ENCODE measurements around the gene ZC3H4. TPM values are rescaled to one million over a fixed set of nuclear protein-coding genes. Genes with fewer than 3 reads are reported as not detected.
A peak's percentile ranks its signal among the peaks of the same experiment; 100 is the strongest.

ZC3H4 gene
- total and polyA plus RNA-seq, 2 donors (not counting 3 experiments of a cell fraction or from before 2014, with no cell fraction given), result 6.2 to 63.9 TPM

GRCh38 chr19:47113850-47114651 is 475 bp upstream of the ZC3H4 start:
- POLR2A ChIA-PET, result interaction anchor here (0.6 to 1.3 kb wide), 7 partner anchors 9 to 160 kb away, joined by 3 to 12 read pairs (median 6); partner anchors contain the start of gene SAE1
- Histone ChIP-seq H3K9ac (replicated peaks; ENCODE audit: extremely low read depth, insufficient read depth, low read length) (peak overlapping the region; percentile 99), H2AFZ (ENCODE audit: low read depth, low read length) (no peak overlapping the region), H3K4me2 (ENCODE audit: insufficient read depth, low read length) (peak overlapping the region; percentile 51), H3K79me2 (ENCODE audit: control insufficient read depth, insufficient read depth, low read length) (peaks cover 31% of the 10 kb centered on the region), H3K27me3 (ENCODE audit: control insufficient read depth in 2 of 2, insufficient read depth in 2 of 2, low read length in 2 of 2) (no peaks in the 10 kb centered on the region), H3K36me3 (ENCODE audit: control insufficient read depth in 2 of 2, extremely low read depth in 1 of 2, insufficient read depth in 2 of 2, low read length in 2 of 2) (no peaks in the 10 kb centered on the region), H3K27ac (ENCODE audit: insufficient read depth, low read depth, low read length) (peak overlapping the region; percentile 92), H4K20me1 (replicated peaks; ENCODE audit: control insufficient read depth, extremely low read depth, insufficient read depth, low read length) (no peaks in the 10 kb centered on the region), H3K4me1 (ENCODE audit: control insufficient read depth, extremely low read depth, insufficient read depth, low read length) (peaks cover 15% of the 10 kb centered on the region), H3K4me3 (replicated peaks in 1 of 3; ENCODE audit: insufficient read depth in 1 of 3, low read depth in 1 of 3, low read length in 3 of 3) (peak overlapping the region in 2 of 3 experiments; percentile 54 to 79), H3K9me1 (replicated peaks; ENCODE audit: control insufficient read depth, extremely low read depth, insufficient read depth, low read length) (no peaks in the 10 kb centered on the region), H3K9me3 (replicated peaks; ENCODE audit: control insufficient read depth, insufficient read depth, low read length) (no peaks in the 10 kb centered on the region)
- TF ChIP-seq MYC (IDR thresholded peaks at IDR 0.05; ENCODE audit: low read depth, low read length), result no peak
- no peak for TF ChIP-seq JUN (IDR thresholded peaks at IDR 0.05; ENCODE audit: borderline replicate concordance, insufficient read depth, insufficient read length, low read depth)
- TF ChIP-seq CTCF (IDR thresholded peaks at IDR 0.05; ENCODE audit: extremely low read depth in 1 of 2, insufficient read depth in 1 of 2, low read depth in 1 of 2, low read length in 2 of 2), result no peak
- TF ChIP-seq POLR2A (IDR thresholded peaks at IDR 0.05; ENCODE audit: low read depth, low read length), result peak; percentile 74
- CTCF ChIA-PET, result interaction anchor here (0.7 to 2.5 kb wide), 12 partner anchors 9 to 130 kb away, joined by 3 to 26 read pairs (median 5); partner anchors contain the start of gene SAE1
- intact Hi-C loops (cut with micrococcal nuclease), result loop anchor here (1.0 to 5.0 kb wide), 4 partner anchors 17 to 252 kb away; partner anchors contain the start of genes ARHGAP35, SAE1 and TMEM160
- dilution Hi-C loops (cut with MboI; ENCODE audit: extremely low pct_ligation_motif_present, low sequenced_read_pairs), result no loop called here
- TSS peak; percentile 22 for BruUV-seq (replicated peaks)
- DNase-seq (ENCODE audit: low read depth, low spot score), result no peak
- FAIRE-seq, result no peak
